ENCODE measurements around the gene RAVER2. TPM values are rescaled to one million over a fixed set of nuclear protein-coding genes. Genes with fewer than 3 reads are reported as not detected.

The RAVER2 gene
- total and polyA plus RNA-seq, 2 donors (not counting 1 experiment from before 2014, with no cell fraction given): 0.82 to 1.4 TPM

DNA sequence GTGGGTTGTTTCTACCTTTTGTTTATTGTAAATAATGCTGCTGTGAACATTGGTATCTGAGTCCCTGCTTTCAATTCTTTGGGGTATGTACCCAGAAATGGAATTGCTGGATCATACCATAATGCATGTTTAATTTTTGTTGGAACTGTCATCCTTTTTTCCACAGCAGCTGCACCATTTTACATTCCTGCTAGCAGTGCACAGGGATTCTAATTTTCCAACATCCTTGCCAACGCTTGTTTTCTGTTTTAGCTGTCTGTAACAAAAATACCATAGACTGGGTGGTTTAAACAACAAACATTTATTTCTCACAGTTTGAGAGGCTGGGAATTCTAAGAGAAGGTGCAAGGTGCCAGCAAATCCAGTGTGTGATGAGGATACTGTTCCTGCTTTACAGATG is 65.1 kb downstream of the RAVER2 start:
- ChIA-PET CTCF (interaction anchor here (2.1 kb wide), 1 partner anchor 14 kb away, joined by 12 read pairs; no protein-coding TSS in a partner anchor), POLR2A (no interaction called here)
- H2AFZ ChIP-seq (ENCODE audit: insufficient read depth, low read depth, low read length, poor library complexity, severe bottlenecking): no peak overlapping the region
- H3K27ac Mint-ChIP-seq: no peak overlapping the region
- no peaks in the 10 kb centered on the region for H3K4me1 ChIP-seq (ENCODE audit: control insufficient read depth in 2 of 2, insufficient read depth in 2 of 2, low read length in 2 of 2)
- no peaks in the 10 kb centered on the region for H3K9me3 Mint-ChIP-seq (ENCODE audit: insufficient read depth)
- H3K9me3 ChIP-seq (ENCODE audit: control extremely low read depth in 1 of 3, control insufficient read depth in 2 of 3, insufficient read depth in 1 of 3, low read length in 2 of 3): no peaks in the 10 kb centered on the region
- no peaks in the 10 kb centered on the region for H3K27me3 Mint-ChIP-seq
- intact Hi-C loops (cut with micrococcal nuclease): no loop called here
- H3K4me2 ChIP-seq (replicated peaks; ENCODE audit: low read depth, low read length, poor library complexity, severe bottlenecking): no peak overlapping the region
- no peaks in the 10 kb centered on the region for H3K27me3 ChIP-seq (replicated peaks in 1 of 4; ENCODE audit: control extremely low read depth in 1 of 4, control insufficient read depth in 3 of 4, insufficient read depth in 4 of 4, low read length in 3 of 4)
- no peak overlapping the region for H3K4me3 ChIP-seq (ENCODE audit: control extremely low read depth in 1 of 5, extremely low read depth in 1 of 5, insufficient read depth in 1 of 5, low read depth in 2 of 5, low read length in 4 of 5)
- no peak overlapping the region for H3K27ac ChIP-seq (ENCODE audit: low read length in 2 of 2)
- no peaks in the 10 kb centered on the region for H3K79me2 ChIP-seq (ENCODE audit: control insufficient read depth, insufficient read depth, low read length)
- DNase-seq (no peak), ATAC-seq (ENCODE audit: low read depth) (no peak)
- no peak for TF ChIP-seq EZH2 (IDR thresholded peaks at IDR 0.05; ENCODE audit: borderline replicate concordance, insufficient read depth, low read depth, low read length, poor library complexity, severe bottlenecking)
- TF ChIP-seq CTCF (IDR thresholded peaks at IDR 0.05): no peak
- no peaks in the 10 kb centered on the region for H3K4me1 Mint-ChIP-seq
- WGBS (ENCODE audit: insufficient coverage): no CpG with 5 or more reads among the region's 1 CpG
- peaks cover 0 to 1% of the 10 kb centered on the region in 2 experiments for H3K36me3 ChIP-seq (replicated peaks in 1 of 2; ENCODE audit: control extremely low read depth in 1 of 2, control insufficient read depth in 1 of 2, extremely low read depth in 1 of 2, insufficient read depth in 2 of 2, low read length in 1 of 2)
- H3K4me3 Mint-ChIP-seq: no peak overlapping the region
- no peaks in the 10 kb centered on the region for H4K20me1 ChIP-seq (ENCODE audit: control insufficient read depth, insufficient read depth, low read length, poor library complexity, severe bottlenecking)
- no peak overlapping the region for H3K9ac ChIP-seq (ENCODE audit: low read length)

- TF ChIP-seq EZH2 (IDR thresholded peaks at IDR 0.05; ENCODE audit: borderline replicate concordance, insufficient read depth, low read depth, low read length, poor library complexity, severe bottlenecking): no peak
- no peak for TF ChIP-seq CTCF (IDR thresholded peaks at IDR 0.05)
- no peak for DNase-seq
- CTCF ChIA-PET: interaction anchor here (2.1 kb wide), 1 partner anchor 13 kb away, joined by 12 read pairs; no protein-coding TSS in a partner anchor
- H2AFZ ChIP-seq (ENCODE audit: insufficient read depth, low read depth, low read length, poor library complexity, severe bottlenecking): no peak overlapping the region
- no peaks in the 10 kb centered on the region for H4K20me1 ChIP-seq (ENCODE audit: control insufficient read depth, insufficient read depth, low read length, poor library complexity, severe bottlenecking)
- peaks cover 0 to 1% of the 10 kb centered on the region in 2 experiments for H3K36me3 ChIP-seq (replicated peaks in 1 of 2; ENCODE audit: control extremely low read depth in 1 of 2, control insufficient read depth in 1 of 2, extremely low read depth in 1 of 2, insufficient read depth in 2 of 2, low read length in 1 of 2)
- no peaks in the 10 kb centered on the region for H3K27me3 Mint-ChIP-seq
- H3K4me2 ChIP-seq (replicated peaks; ENCODE audit: low read depth, low read length, poor library complexity, severe bottlenecking): no peak overlapping the region
- H3K79me2 ChIP-seq (ENCODE audit: control insufficient read depth, insufficient read depth, low read length): no peaks in the 10 kb centered on the region
- H3K4me3 ChIP-seq (ENCODE audit: control extremely low read depth in 1 of 5, extremely low read depth in 1 of 5, insufficient read depth in 1 of 5, low read depth in 2 of 5, low read length in 4 of 5): no peak overlapping the region
- no peaks in the 10 kb centered on the region for H3K9me3 Mint-ChIP-seq (ENCODE audit: insufficient read depth)
- WGBS (ENCODE audit: insufficient coverage): no CpG with 5 or more reads among the region's 6 CpGs
- H3K9me3 ChIP-seq (ENCODE audit: control extremely low read depth in 1 of 3, control insufficient read depth in 2 of 3, insufficient read depth in 1 of 3, low read length in 2 of 3): no peaks in the 10 kb centered on the region
- ATAC-seq (ENCODE audit: low read depth): no peak
- no peak overlapping the region for H3K27ac ChIP-seq (ENCODE audit: low read length in 2 of 2)
- POLR2A ChIA-PET: no interaction called here
- no peaks in the 10 kb centered on the region for H3K4me1 ChIP-seq (ENCODE audit: control insufficient read depth in 2 of 2, insufficient read depth in 2 of 2, low read length in 2 of 2)
- H3K4me1 Mint-ChIP-seq: no peaks in the 10 kb centered on the region
- H3K27me3 ChIP-seq (replicated peaks in 1 of 4; ENCODE audit: control extremely low read depth in 1 of 4, control insufficient read depth in 3 of 4, insufficient read depth in 4 of 4, low read length in 3 of 4): no peaks in the 10 kb centered on the region
- no peak overlapping the region for H3K9ac ChIP-seq (ENCODE audit: low read length)
- no peak overlapping the region for H3K27ac Mint-ChIP-seq
- H3K4me3 Mint-ChIP-seq: no peak overlapping the region
- intact Hi-C loops (cut with micrococcal nuclease): no loop called here
These were observed 66.3 kb downstream of the RAVER2 start for GRCh38 chr1:64811131-64811530.
